Gastrocnemius medialis (tissue), 4 donors: ENCODE results near the gene PANK3. TPM values are rescaled to one million over a fixed set of nuclear protein-coding genes. Genes with fewer than 3 reads are reported as not detected.

ENCODE experiments used
- ATAC-seq, 2 donors: fragments of 150-250 bp; one replicate each; pipeline ENCODE4 v1.9.1; 2016
- DNase-seq, 2 donors: peaks; one replicate each; pipeline ENCODE4 v3.0.0-alpha.2; 2019
- H3K27ac ChIP-seq, 4 donors: fragments of 200-600 bp; sonication (generic); 1 replicate in 1 of 4; 2 replicates in 3 of 4; pipeline ENCODE4 v1.5.1; 2016 to 2018; ENCODE audit warnings: mild to moderate bottlenecking in 2 of 4, moderate library complexity in 1 of 4
- H3K27me3 ChIP-seq, 3 donors: fragments of 200-600 bp; sonication (generic) in 2 of 3; 1 replicate in 1 of 3; 2 replicates in 2 of 3; pipeline versions ENCODE4 v1.5.1 to v1.6.0; 2016 to 2019; ENCODE audit warnings: mild to moderate bottlenecking in 1 of 3, moderate library complexity in 1 of 3
- H3K36me3 ChIP-seq, 2 donors: fragments of 200-600 bp; sonication (generic) in 1 of 2; one replicate each; pipeline ENCODE4 v1.5.1; 2017 to 2018
- H3K4me1 ChIP-seq, 2 donors: fragments of 200-600 bp; sonication (generic) in 1 of 2; one replicate each; pipeline ENCODE4 v1.5.1; 2016 to 2017; ENCODE audit warnings: mild to moderate bottlenecking in 2 of 2
- H3K4me3 ChIP-seq, 4 donors: fragments of 200-600 bp; sonication (generic) in 3 of 4; 1 replicate in 1 of 4; 2 replicates in 3 of 4; pipeline ENCODE4 v1.5.1; 2016 to 2019; ENCODE audit warnings: mild to moderate bottlenecking in 2 of 4
- H3K9me3 ChIP-seq, 3 donors: fragments of 200-600 bp; sonication (generic) in 2 of 3; 1 replicate in 1 of 3; 2 replicates in 2 of 3; pipeline ENCODE4 v1.5.1; 2016 to 2019
- POLR2A ChIP-seq, 2 donors: fragments of 450-650 bp; IDR thresholded peaks; one replicate each; pipeline ENCODE4 v1.6.1; 2017; ENCODE audit warnings: antibody characterized with exemption in 2 of 2, mild to moderate bottlenecking in 2 of 2, moderate library complexity in 2 of 2
- in situ Hi-C, 4 donors: fragments of 200-750 bp; cut with MboI; loops; one replicate each; pipeline versions ENCODE4 v1.15.0 to v1.8.0; 2017; ENCODE audit warnings: low sequenced_read_pairs in 4 of 4
- intact Hi-C: fragments of 100-400 bp; cut with DNase I; formaldehyde crosslinking; loops from one replicate; pipeline ENCODE4 v1.15.1; 2023; ENCODE audit warnings: low total_unique reads
- total RNA-seq, 4 donors: library from RNA; depleted of rRNA; stranded (reverse); fragments of >200 nt; gene quantifications; one replicate each; pipeline versions ENCODE4 v1.1.0 to v1.2.3, GENCODE V29; 2016
- TF ChIP-seq, protein P1 (sequence below), 5 experiments: fragments of 450-650 bp in 3 of 5; fragments of 200-600 bp in 2 of 5; sonication (generic) in 2 of 5; IDR thresholded peaks in 4 of 5; conservative IDR thresholded peaks in 1 of 5; 1 replicate in 4 of 5; 2 replicates in 1 of 5; pipeline ENCODE4 v1.5.1; 2016 to 2019; ENCODE audit warnings: antibody characterized with exemption in 5 of 5, mild to moderate bottlenecking in 3 of 5, moderate library complexity in 3 of 5

The PANK3 gene
- total RNA-seq, 4 donors from 2014 or later, result 14.5 to 23.5 (median 16.1) TPM

DNA sequence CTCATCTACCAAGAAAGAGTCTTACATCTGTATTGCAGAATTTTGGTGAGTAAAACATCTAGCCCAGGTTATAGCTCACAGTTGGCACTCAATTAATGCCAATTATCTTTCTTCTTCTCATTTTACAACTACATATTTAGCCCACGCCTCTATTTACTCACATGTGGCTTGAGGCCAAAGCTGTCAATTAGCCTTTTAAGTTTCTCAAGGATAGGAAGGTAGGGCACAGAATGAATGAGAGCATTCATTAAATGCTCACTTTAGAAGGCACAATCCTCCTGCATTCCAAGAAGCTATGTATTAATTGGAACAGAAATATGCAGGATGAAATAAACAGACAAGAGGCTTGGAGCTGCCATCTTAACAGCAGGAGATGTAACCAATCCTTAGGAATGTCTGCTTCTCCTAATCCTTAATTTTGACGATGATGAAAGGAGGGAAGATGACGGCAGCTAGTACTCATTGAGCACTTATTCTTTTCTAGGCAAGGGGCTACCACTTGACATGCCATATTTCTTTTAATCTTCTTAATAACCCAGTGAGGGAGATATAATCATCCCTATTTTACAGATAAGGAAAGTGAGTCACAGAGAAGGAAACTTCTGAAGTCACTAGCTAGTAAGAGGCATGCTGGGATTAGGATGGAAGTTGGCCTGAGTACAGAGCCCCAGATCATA, 30.8 kb upstream of the PANK3 start:
- intact Hi-C loops, result no loop called here
- TF ChIP-seq, protein P1, sequence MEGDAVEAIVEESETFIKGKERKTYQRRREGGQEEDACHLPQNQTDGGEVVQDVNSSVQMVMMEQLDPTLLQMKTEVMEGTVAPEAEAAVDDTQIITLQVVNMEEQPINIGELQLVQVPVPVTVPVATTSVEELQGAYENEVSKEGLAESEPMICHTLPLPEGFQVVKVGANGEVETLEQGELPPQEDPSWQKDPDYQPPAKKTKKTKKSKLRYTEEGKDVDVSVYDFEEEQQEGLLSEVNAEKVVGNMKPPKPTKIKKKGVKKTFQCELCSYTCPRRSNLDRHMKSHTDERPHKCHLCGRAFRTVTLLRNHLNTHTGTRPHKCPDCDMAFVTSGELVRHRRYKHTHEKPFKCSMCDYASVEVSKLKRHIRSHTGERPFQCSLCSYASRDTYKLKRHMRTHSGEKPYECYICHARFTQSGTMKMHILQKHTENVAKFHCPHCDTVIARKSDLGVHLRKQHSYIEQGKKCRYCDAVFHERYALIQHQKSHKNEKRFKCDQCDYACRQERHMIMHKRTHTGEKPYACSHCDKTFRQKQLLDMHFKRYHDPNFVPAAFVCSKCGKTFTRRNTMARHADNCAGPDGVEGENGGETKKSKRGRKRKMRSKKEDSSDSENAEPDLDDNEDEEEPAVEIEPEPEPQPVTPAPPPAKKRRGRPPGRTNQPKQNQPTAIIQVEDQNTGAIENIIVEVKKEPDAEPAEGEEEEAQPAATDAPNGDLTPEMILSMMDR (IDR thresholded peaks at IDR 0.05 in 4 of 5, conservative IDR thresholded peaks at IDR 0.05 in 1 of 5), result no peak
- no peak for TF ChIP-seq POLR2A (IDR thresholded peaks at IDR 0.05)
- Histone ChIP-seq H3K4me3 (no peak overlapping the region), H3K9me3 (no peaks in the 10 kb centered on the region), H3K27me3 (no peaks in the 10 kb centered on the region), H3K4me1 (no peaks in the 10 kb centered on the region), H3K27ac (no peak overlapping the region), H3K36me3 (no peaks in the 10 kb centered on the region)
- DNase-seq, result no peak
- ATAC-seq, result no peak
- in situ Hi-C loops, result no loop called here

DNA sequence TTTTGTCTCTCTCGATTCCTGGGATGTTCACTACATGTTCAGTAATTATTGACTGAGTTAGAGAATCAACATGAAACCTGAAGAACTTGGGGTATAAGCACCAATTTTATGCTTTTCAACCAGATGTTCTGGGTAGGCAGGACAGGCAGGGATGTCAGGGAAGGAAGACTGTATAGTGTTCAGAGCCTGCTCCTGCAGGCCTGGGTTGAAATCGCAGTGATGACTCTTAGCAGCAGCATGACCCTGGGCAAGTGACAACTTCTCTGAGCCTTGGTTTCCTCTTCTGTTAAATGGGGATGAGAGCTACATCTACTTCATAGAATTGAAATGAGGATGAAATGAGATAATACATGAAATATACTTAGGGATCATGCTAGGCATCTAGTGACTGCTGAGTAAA, 29.7 kb upstream of the PANK3 start:
- H3K36me3 ChIP-seq, result no peaks in the 10 kb centered on the region
- intact Hi-C loops, result no loop called here
- no peak overlapping the region for H3K4me3 ChIP-seq
- no peak for TF ChIP-seq POLR2A (IDR thresholded peaks at IDR 0.05)
- TF ChIP-seq, protein P1 (IDR thresholded peaks at IDR 0.05 in 4 of 5, conservative IDR thresholded peaks at IDR 0.05 in 1 of 5), result no peak
- H3K27me3 ChIP-seq, result no peaks in the 10 kb centered on the region
- DNase-seq, result no peak
- no peak for ATAC-seq
- H3K4me1 ChIP-seq, result no peaks in the 10 kb centered on the region
- in situ Hi-C loops, result no loop called here
- no peaks in the 10 kb centered on the region for H3K9me3 ChIP-seq
- H3K27ac ChIP-seq, result no peak overlapping the region

DNA sequence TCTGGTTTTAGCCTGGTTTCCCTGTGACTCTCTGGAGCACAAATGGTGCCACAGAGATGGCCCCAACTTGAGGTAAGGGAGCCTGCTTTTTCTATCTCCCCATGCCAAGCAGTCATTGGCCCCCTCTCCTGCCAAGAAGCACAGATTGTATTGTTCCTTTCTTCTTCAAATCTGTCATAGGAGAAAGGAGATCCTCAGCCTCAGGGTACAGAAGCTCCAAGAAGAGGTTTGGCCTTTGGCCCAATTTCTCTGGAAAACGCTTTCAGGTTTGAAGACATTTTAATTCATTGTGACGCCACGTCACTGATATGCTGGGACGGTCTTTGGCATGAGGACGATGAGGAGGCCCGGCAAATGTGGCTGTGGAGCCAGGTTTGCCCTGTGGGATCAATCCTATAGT, 29.2 kb upstream of the PANK3 start:
- in situ Hi-C loops (no loop called here), intact Hi-C loops (no loop called here)
- Histone ChIP-seq H3K36me3 (no peaks in the 10 kb centered on the region), H3K27me3 (no peaks in the 10 kb centered on the region), H3K9me3 (no peaks in the 10 kb centered on the region), H3K27ac (no peak overlapping the region), H3K4me1 (no peaks in the 10 kb centered on the region), H3K4me3 (no peak overlapping the region)
- TF ChIP-seq, protein P1 (IDR thresholded peaks at IDR 0.05 in 4 of 5, conservative IDR thresholded peaks at IDR 0.05 in 1 of 5), result no peak
- no peak for TF ChIP-seq POLR2A (IDR thresholded peaks at IDR 0.05)
- no peak for ATAC-seq
- no peak for DNase-seq

DNA sequence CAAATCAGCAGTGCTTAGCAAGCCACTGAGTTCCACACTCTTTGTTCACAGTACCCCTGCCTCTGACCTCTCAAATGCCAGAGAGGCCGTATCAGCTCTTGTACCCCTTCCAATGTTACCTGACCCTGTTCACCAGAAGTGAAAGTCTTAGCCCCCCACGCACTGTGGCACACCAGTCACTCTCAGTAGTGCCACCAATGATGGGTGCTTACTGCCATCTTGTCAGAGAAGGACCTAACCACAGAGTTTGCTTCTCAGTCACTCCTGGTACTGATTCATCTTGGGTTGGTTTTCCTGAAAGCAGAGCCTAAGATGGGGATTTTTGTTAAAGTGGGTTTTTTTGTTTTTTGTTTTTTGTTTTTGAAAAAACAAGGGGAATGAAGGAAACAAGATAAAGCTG, 28.8 kb upstream of the PANK3 start:
- in situ Hi-C loops (no loop called here), intact Hi-C loops (no loop called here)
- no peaks in the 10 kb centered on the region for H3K27me3 ChIP-seq
- H3K27ac ChIP-seq, result no peak overlapping the region
- no peak overlapping the region for H3K4me3 ChIP-seq
- DNase-seq, result no peak
- H3K9me3 ChIP-seq, result no peaks in the 10 kb centered on the region
- H3K4me1 ChIP-seq, result no peaks in the 10 kb centered on the region
- ATAC-seq, result no peak
- no peak for TF ChIP-seq POLR2A (IDR thresholded peaks at IDR 0.05)
- TF ChIP-seq, protein P1 (IDR thresholded peaks at IDR 0.05 in 4 of 5, conservative IDR thresholded peaks at IDR 0.05 in 1 of 5), result no peak
- H3K36me3 ChIP-seq, result no peaks in the 10 kb centered on the region

DNA sequence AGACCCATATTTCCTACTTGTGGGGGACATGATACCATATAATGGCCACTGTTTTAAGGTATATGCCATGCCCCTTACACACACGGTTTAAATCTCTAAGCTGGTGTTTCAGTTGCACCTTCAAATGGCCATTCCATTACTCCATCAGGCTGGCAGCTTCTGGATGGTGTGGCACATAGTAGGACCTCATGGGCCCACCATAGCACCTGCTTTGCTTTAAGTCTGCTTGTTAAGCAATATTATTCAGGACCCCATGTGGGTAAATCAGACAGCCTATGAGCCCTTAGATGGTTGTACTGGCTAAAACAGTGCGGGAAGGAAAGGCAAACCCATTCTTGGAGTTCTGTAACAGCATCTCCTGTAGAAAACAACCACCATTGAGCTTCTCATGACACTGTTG, 27.4 kb upstream of the PANK3 start:
- H3K36me3 ChIP-seq, result no peaks in the 10 kb centered on the region
- TF ChIP-seq, protein P1 (IDR thresholded peaks at IDR 0.05 in 4 of 5, conservative IDR thresholded peaks at IDR 0.05 in 1 of 5), result no peak
- no peak for TF ChIP-seq POLR2A (IDR thresholded peaks at IDR 0.05)
- H3K4me3 ChIP-seq, result no peak overlapping the region
- no peaks in the 10 kb centered on the region for H3K4me1 ChIP-seq
- in situ Hi-C loops, result no loop called here
- no peaks in the 10 kb centered on the region for H3K27me3 ChIP-seq
- H3K27ac ChIP-seq, result no peak overlapping the region
- DNase-seq (no peak), ATAC-seq (no peak)
- intact Hi-C loops, result no loop called here
- no peaks in the 10 kb centered on the region for H3K9me3 ChIP-seq
